Measurements from ENCODE around the gene CIRBP. TPM values are rescaled to one million over a fixed set of nuclear protein-coding genes. Genes with fewer than 3 reads are reported as not detected.

Gene CIRBP
- total and polyA plus RNA-seq, 9 of the 15 experiments (the other 6 are each of a cell fraction or from before 2014, with no cell fraction given), result 20.5 to 327 (median 176) TPM

DNA sequence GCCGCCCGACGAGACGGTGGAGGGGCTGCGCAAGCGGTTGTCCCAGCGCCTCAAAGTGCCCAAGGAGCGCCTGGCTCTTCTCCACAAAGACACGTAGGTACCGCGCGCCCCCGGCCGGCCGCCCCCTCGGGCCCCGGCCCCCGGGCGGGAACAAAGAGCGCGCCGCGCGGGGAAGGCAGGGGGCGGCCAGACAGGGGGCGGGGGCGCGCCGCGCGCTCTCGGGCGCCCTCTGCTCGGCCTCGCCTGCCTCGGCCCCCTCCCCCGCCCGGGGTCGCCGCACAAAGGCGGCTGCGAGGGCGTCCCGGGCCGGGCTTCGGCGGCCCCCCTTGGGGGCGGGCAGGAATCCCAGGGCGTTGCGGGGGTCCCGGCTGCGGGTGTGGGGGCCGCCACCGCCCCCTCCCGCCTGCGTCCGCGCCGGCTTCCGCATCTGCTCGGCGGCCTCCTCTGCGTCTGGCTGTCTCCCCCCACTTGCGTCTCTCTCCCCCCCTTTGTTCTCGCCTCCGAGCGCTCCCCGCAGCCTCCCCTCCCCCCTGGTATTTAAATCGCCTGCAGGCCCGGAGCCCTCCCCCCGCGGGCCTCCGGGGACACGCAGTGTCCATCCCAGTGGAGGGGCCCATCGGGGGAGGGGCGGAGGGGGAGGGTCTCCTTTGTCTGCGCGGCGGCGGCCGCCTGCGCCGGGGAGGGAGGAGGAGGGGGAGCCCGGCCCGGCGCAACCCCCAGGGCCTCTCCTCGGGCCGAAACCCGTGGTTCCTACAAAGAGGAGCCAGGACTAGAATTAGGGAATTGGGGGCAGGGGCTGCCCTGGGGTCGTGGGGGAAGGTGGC, 18.5 kb upstream of the CIRBP start (continued):
- TF ChIP-seq, protein P1, sequence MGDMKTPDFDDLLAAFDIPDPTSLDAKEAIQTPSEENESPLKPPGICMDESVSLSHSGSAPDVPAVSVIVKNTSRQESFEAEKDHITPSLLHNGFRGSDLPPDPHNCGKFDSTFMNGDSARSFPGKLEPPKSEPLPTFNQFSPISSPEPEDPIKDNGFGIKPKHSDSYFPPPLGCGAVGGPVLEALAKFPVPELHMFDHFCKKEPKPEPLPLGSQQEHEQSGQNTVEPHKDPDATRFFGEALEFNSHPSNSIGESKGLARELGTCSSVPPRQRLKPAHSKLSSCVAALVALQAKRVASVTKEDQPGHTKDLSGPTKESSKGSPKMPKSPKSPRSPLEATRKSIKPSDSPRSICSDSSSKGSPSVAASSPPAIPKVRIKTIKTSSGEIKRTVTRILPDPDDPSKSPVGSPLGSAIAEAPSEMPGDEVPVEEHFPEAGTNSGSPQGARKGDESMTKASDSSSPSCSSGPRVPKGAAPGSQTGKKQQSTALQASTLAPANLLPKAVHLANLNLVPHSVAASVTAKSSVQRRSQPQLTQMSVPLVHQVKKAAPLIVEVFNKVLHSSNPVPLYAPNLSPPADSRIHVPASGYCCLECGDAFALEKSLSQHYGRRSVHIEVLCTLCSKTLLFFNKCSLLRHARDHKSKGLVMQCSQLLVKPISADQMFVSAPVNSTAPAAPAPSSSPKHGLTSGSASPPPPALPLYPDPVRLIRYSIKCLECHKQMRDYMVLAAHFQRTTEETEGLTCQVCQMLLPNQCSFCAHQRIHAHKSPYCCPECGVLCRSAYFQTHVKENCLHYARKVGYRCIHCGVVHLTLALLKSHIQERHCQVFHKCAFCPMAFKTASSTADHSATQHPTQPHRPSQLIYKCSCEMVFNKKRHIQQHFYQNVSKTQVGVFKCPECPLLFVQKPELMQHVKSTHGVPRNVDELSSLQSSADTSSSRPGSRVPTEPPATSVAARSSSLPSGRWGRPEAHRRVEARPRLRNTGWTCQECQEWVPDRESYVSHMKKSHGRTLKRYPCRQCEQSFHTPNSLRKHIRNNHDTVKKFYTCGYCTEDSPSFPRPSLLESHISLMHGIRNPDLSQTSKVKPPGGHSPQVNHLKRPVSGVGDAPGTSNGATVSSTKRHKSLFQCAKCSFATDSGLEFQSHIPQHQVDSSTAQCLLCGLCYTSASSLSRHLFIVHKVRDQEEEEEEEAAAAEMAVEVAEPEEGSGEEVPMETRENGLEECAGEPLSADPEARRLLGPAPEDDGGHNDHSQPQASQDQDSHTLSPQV (IDR thresholded peaks at IDR 0.05), result peak; percentile 24; the same call in 1 of the 2 replicates
- TF ChIP-seq RBM15 (IDR thresholded peaks at IDR 0.05; ENCODE audit: insufficient read depth, low read length) (no peak), RBM14 (IDR thresholded peaks at IDR 0.05; ENCODE audit: borderline replicate concordance, insufficient read depth, low read depth, low read length) (no peak), BDP1 (IDR thresholded peaks at IDR 0.05; ENCODE audit: insufficient read depth, insufficient read length) (no peak), KDM1A (IDR thresholded peaks at IDR 0.05) (peak in 1 of 2 experiments; percentile 87; a peak in 2 of 4 replicates), ZNF586 (CRISPR knock-in tag; conservative IDR thresholded peaks at IDR 0.05) (no peak), KAT7 (CRISPR knock-in tag; IDR thresholded peaks at IDR 0.05; ENCODE audit: borderline replicate concordance) (no peak), ELF2 (CRISPR knock-in tag; IDR thresholded peaks at IDR 0.05) (no peak; the same call in 1 of the 2 replicates), EWSR1 (IDR thresholded peaks at IDR 0.05; ENCODE audit: borderline replicate concordance, low read depth, partially characterized antibody) (no peak), MTF1 (CRISPR knock-in tag; IDR thresholded peaks at IDR 0.05; ENCODE audit: borderline replicate concordance) (no peak), SP2 (IDR thresholded peaks at IDR 0.05; ENCODE audit: extremely low read depth, low read depth, low read length, poor library complexity, severe bottlenecking) (no peak), COPS2 (conservative IDR thresholded peaks at IDR 0.05) (no peak), NEUROD1 (IDR thresholded peaks at IDR 0.05; ENCODE audit: borderline replicate concordance, low read depth, low read length, partially characterized antibody) (peak; percentile 9)
- TF ChIP-seq, protein P2, sequence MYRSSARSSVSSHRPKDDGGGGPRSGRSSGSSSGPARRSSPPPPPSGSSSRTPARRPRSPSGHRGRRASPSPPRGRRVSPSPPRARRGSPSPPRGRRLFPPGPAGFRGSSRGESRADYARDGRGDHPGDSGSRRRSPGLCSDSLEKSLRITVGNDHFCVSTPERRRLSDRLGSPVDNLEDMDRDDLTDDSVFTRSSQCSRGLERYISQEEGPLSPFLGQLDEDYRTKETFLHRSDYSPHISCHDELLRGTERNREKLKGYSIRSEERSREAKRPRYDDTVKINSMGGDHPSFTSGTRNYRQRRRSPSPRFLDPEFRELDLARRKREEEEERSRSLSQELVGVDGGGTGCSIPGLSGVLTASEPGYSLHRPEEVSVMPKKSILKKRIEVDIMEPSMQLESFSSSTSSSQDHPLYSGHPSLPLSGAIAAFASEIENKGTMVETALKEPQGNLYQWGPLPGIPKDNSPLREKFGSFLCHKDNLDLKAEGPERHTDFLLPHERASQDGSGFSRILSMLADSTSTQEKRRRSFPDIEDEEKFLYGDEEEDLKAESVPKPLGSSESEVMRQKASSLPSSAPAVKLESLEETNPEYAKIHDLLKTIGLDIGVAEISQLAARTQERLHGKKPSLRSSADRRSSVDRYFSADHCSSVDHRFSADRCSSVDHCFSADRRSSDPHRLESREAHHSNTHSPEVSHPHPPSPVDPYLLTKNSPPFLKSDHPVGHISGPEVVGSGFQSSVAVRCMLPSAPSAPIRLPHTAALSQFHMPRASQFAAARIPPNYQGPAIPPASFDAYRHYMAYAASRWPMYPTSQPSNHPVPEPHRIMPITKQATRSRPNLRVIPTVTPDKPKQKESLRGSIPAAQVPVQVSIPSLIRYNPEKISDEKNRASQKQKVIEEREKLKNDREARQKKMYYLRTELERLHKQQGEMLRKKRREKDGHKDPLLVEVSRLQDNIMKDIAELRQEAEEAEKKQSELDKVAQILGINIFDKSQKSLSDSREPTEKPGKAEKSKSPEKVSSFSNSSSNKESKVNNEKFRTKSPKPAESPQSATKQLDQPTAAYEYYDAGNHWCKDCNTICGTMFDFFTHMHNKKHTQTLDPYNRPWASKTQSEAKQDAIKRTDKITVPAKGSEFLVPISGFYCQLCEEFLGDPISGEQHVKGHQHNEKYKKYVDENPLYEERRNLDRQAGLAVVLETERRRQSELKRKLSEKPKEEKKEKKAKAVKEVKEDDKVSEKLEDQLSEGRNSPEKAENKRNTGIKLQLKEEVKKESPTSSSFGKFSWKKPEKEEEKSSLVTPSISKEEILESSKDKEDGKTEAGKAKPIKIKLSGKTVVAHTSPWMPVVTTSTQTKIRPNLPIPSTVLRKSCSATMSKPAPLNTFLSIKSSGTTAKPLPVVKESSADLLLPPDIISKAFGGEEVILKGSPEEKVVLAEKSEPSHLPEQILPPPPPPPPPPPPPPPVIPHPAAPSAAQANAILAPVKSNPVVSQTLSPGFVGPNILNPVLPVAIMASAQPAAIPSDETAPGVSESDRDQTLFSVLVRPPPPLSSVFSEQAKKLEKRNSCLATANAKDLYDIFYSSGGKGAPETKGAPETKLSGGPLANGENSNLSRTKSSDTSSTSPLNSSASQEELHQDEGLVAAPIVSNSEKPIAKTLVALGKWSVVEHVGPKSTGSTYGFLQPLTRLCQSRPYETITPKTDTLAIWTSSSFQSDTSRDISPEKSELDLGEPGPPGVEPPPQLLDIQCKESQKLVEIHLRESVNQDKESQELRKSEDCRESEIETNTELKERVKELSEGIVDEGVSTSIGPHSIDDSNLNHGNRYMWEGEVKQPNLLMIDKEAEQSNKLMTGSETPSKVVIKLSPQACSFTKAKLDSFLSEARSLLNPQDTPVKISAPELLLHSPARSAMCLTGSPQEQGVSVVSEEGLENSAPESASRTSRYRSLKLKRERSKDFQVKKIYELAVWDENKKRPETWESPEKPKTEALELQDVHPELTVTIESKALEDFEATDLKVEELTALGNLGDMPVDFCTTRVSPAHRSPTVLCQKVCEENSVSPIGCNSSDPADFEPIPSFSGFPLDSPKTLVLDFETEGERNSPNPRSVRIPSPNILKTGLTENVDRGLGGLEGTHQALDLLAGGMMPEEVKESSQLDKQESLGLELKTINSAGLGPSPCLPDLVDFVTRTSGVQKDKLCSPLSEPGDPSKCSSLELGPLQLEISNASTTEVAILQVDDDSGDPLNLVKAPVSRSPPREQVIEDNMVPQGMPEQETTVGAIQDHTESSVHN (IDR thresholded peaks at IDR 0.05; ENCODE audit: borderline replicate concordance in 1 of 2, low read depth in 1 of 2), result no peak

All from K562 (cell line).